HG03135 (cell line): ENCODE results near the gene RINT1.
"Not testable (repeated sequence)": the region's sequence is repeated elsewhere in the genome, so short reads cannot be mapped to it uniquely, and the experiment has no call there.

ENCODE experiments used
- ATAC-seq: cut with Tn5 transposase; IDR thresholded peaks from one replicate; pipeline ENCODE4 v1.9.1; 2021; ENCODE audit warnings: mild to moderate bottlenecking, moderate library complexity; ENCODE audit not compliant: unreplicated experiment

RINT1 gene

DNA sequence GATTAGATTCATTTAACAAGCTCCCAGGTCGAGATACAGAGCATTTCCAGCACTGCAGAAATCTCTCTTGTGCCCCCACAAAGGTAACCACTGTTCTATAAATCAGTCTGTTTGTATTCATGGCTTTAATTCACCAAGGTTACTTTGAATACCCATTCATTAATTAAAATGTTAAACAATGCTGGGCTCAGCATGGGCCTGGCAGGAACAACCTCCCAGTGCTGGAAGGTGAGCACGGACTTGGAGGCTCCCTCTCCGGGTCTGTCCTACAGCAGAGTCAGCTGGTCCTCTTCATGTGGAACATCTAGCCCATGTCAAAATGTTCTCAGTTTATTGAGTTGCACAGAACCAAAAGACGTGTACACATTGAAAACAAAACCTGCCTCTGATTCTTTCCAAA lies 64.9 kb downstream of the RINT1 start:
- no peak for ATAC-seq

DNA sequence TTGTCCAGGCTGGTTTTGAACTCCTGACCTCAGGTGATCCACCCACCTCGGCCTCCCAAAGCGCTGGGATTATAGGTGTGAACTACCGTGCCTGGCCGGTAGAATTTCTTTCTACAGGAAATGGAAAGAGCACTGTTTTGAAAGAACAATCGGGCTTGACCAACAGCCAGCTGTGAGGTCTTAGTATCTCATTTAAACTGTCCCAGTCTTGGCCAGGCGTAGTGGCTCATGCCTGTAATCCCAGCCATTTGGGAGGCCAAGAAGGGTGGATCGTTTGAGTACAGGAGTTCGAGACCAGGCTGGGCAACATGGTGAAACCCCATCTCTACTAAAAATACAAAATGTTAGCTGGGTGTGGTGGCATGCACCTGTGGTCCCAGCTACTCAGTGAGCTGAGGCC lies 67.1 kb downstream of the RINT1 start:
- not testable (repeated sequence) for ATAC-seq

DNA sequence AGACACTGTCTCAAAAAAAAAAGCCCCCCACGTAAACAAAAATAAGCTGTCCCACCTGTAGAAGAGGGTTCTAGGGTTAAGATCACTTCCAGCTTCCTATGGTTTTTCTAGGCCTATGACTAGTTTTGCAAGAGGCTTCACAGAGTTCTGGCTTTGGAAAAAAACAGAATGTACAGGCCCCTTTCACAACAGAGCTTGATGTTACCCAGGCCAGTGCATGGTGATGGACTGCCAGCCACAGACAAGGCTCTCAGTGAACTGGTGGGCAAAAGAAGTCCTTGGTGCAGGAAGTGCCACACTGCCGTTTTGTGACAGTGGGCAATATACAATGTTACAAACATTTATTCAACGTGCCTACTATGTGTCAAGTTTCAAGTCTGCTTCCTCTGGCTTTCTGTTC lies 67.5 kb downstream of the RINT1 start:
- no peak for ATAC-seq

DNA sequence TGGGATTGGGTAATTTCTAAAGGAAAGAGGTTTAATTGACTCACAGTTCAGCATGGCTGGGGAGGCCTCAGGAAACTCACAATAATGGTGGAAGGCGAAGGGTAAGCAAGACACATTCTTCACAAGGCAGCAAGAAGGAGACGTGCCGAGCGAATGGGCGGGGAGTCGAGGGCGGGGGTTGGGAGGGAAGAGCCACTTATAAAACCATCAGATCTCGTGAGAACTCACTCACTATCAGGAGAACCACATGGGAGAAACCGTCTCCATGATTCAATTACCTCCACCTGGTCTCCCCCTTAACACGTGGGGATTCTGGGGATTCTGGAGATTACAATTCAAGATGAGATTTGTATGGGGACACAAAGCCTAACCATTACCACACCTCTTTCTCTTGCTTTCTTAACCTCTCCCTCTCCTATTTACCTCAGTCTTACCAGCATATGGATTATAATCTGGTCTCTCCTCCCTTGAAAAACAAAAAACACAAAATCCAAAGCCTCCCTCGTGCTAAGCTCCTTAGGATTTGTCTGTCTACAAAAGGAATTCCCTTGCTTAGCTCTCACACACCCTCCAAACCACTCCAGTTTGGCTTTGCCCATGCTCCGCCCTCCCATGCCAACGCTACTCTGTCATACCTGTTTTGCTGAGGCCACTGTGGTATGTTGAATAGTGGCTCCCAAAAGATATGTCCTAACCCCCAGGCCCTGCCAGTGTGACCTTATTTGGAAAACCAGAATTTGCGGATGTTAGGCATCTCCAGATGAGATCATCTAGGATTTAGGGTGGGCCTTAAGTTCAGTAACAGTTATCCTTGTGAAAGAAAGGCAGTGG lies 68.9 kb downstream of the RINT1 start:
- no peak for ATAC-seq

DNA sequence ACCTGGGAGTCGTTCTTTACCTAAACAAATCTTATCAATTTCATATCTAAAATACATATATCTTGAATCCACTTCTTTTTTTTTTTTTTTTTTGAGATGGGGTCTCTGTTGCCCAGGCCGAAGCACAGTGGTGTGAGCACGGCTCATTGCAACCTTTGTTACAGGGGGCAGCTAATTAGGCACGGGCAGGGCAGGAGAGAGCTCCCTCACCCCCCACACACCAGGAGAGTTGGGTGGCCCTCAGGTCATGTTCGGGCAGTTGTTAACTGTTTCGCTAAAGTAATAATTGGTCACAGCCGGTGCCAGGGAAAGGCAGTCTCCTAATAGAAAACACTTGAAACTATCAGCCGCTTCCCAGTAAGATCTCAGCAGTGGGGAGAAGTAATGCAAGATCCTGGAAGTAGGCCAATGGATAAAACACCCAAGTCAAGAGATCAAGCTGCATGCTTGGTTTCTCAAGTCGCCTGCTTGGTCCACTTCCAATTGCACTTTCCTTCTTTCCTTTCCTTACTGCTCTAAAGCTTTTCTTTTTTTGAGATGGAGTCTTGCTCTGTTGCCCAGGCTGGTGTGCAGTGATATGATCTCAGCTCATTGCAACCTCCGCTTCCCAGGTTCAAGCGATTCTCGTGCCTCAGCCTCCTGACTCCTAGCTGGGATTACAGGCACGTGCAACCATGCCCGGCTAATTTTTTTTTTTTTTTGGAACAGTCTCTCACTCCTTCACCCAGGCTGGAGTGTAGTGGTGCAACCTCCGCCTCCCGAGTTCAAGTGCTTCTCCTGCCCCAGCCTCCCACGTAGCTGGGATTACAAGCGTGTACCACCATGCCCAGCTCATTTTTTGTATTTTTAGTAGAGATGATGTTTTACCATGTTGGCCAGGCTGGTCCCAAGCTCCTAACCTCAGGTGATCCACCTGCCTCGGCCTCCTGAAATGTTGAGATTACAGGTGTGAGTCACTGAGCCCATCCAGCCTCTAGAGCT lies 70.6 kb downstream of the RINT1 start:
- no peak for ATAC-seq

DNA sequence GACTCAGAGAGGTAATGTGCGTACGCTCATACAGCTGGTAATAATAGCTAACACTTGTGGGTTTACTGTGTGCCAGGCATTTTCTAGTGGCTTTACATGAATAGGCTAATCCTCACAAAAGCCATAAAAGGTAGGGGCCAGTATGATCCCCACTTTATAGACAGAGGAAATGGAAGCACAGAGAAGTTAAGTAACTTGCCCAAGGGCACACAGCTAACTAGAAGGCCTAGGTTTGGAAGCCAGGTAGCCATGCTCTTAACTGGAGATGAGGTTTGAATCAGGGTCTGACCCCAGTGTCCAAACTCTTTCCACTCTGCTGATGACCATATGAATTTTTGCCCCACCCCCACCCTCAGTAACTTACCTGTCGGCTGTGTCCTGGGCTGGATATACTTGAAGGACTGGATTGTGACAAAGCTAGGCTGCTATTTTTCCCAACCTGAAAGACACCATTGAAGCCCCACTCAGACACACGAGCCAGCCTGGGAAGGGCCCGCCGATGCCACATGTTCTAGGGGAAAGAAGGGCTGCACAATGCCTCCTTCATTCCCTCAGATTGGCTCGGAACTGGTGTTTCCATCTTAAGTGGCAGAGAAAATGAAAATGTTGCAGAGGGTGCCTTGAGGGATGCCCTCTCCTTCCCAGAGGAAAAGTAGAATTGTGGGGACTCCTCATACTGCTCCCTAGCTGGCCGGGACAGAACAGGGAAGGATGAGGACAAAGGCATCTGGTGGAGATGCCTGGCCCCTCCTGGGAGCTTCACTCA lies 78.3 kb downstream of the RINT1 start:
- no peak for ATAC-seq

DNA sequence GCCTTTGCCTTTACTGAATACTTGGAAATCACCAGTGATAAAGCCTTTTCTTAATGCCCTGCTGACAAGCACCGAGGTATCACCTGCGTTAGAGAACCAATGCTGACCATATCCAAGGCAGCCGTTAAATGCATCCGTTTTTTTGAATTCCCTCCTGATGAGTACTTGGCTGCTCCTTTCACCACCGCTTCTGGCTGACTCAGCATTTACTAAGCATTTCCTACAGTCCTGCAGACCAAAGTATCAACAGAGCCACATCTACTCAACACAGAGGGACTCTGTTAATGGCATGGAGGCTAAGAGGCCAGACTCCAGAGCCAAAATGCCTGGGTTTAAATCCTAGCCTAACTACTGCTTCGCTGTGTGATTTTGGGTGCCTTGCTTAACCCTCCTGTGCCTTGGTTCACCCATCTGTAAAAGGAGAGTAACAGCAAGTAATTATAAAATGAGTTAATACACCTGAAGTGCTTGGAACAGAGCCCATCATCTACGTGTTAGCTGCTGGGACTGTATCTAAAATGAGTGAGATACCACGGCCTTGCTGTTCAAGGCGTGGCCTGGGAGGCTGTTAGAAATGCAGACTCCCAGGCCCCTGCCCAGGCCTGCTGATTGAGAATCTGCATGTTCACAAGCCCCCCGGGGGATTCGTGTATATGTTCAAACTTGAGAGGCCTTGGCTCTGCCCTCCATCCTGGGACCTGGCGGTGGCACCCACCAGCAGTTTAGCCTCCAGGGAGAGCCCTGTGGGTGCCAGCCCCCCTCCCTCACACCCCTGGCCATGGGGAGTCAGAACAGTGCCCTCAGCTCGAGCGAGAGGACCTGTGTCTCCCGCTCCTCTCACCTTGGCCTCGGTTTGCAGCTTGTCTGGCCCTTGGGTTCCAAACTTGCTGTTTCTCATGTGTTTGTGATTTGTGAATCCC lies 80.1 kb downstream of the RINT1 start:
- no peak for ATAC-seq

DNA sequence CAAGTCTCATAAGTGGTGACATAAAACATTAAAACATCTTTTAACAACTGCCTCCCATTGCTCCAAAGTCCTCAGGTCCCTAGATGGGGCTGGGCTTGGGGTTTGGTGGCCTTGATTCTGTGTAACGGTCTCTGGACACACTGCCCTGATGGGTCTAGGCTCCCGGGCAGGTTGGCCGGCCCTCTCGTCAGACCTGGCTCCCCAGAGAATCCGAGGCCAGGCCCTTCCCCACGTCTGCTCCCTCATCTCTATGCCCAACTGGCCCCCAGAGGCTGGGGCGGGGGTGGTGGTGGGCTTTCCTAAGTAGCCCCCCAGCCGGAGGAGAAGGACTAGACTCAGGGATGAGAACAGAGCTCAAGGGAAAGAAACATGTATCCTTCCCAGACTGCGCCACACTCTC lies 80.8 kb downstream of the RINT1 start:
- ATAC-seq = no peak

DNA sequence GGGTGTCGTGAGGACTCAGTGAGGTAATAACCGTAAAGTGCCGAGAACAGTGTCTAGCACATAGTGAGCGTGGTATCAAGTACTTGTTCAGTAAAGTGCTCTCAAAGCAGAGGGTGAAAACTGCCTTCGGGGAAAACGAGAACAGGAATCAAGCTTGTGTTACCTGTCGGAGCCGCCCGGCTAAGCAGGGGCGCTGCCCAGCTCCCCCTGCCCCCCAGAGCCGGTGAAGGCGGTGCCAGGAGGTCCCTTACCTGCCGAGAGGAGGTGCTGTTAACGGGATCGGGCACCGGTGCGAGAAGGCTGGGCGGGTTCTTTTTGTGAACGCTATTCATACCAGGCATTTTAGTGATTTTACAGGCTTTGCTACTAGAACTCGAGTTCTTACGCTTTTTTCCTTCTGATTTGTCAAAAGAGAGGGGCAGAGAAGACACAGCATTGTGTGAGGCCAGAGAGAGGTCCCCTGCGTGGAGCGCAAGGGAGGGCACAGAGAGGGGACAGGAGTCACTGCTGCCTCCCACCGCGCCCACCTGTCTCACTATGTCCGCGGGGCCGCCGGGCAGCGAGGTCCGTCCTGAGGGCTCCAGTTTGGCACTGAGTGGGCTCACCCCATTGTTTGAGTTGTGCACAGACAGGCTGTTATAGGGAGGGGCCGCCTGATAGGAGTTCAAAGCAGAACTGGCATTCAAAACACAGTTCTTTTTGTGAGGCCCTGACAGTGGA lies 81.8 kb downstream of the RINT1 start:
- no peak for ATAC-seq

DNA sequence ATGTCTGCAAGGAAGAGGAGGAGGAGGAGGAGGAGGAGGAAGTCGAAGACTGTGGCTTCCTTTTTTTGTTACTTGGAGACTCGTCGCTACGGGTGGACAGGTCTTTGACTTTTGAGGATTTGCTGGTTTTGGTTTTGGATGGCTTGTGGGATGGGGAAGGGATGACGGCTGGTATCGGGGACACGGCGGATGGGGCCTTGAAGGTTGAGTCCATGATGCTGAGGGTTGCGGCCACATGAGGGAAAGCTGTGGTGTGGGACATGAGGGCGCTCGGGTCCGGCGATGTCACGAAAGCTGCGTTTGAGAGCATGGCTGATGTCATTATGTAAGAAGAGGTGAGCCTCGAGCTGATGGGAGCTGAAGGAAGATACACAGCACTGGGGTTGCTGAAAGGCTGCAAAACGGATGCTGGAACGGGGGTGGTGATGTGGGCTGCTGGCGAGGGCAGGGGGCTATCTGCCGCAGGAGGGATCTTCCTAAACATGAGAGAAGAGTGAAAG lies 82.4 kb downstream of the RINT1 start:
- no peak for ATAC-seq
